Activated CD4-positive, alpha-beta memory T cell treated with anti-CD3 and anti-CD28 coated beads for 36 hours (primary cell): Measurements from ENCODE around the gene GPS1. TPM values are rescaled to one million over a fixed set of nuclear protein-coding genes. Genes with fewer than 3 reads are reported as not detected.
A peak's percentile ranks its signal among the peaks of the same experiment; 100 is the strongest.

ENCODE experiments used
- CTCF ChIA-PET: fragments of 350-600 bp; sonication (Branson Sonifier 250); formaldehyde crosslinking; loops from one replicate; lab custom pipeline; 2021; ENCODE audit warnings: antibody characterized with exemption, inconsistent platforms; lab: Charles Lee
- POLR2A ChIA-PET: fragments of 350-600 bp; sonication (Branson Sonifier 250); formaldehyde crosslinking; loops from one replicate; lab custom pipeline; 2021; ENCODE audit warnings: antibody characterized with exemption; lab: Charles Lee
- DNase-seq: peaks from one replicate; pipeline ENCODE4 v3.0.0-alpha.2; 2020
- H3K27ac Mint-ChIP-seq: one replicate; pipeline ENCODE4 v1.8.0; 2021; ENCODE audit warnings: mixed read lengths
- H3K27me3 Mint-ChIP-seq: one replicate; pipeline ENCODE4 v1.8.0; 2021; ENCODE audit warnings: mixed read lengths
- H3K36me3 Mint-ChIP-seq: one replicate; pipeline ENCODE4 v1.8.0; 2021; ENCODE audit warnings: mixed read lengths
- H3K4me1 Mint-ChIP-seq: one replicate; pipeline ENCODE4 v1.8.0; 2021; ENCODE audit warnings: low read depth, mixed read lengths
- H3K4me3 Mint-ChIP-seq: one replicate; pipeline ENCODE4 v1.8.0; 2021; ENCODE audit warnings: mild to moderate bottlenecking, mixed read lengths
- H3K9me3 Mint-ChIP-seq: one replicate; pipeline ENCODE4 v1.8.0; 2021; ENCODE audit warnings: mixed read lengths
- intact Hi-C: fragments of 100-400 bp; cut with micrococcal nuclease; formaldehyde crosslinking; loops from one replicate; pipeline ENCODE4 v1.15.1; 2023
- total RNA-seq, 2 experiments: library from RNA; stranded (reverse); gene quantifications; one replicate each; pipeline ENCODE4 v1.2.3, GENCODE V29; 2021

Gene GPS1
- total RNA-seq, 2 experiments from 2014 or later = 86.8 to 89.1 TPM

DNA sequence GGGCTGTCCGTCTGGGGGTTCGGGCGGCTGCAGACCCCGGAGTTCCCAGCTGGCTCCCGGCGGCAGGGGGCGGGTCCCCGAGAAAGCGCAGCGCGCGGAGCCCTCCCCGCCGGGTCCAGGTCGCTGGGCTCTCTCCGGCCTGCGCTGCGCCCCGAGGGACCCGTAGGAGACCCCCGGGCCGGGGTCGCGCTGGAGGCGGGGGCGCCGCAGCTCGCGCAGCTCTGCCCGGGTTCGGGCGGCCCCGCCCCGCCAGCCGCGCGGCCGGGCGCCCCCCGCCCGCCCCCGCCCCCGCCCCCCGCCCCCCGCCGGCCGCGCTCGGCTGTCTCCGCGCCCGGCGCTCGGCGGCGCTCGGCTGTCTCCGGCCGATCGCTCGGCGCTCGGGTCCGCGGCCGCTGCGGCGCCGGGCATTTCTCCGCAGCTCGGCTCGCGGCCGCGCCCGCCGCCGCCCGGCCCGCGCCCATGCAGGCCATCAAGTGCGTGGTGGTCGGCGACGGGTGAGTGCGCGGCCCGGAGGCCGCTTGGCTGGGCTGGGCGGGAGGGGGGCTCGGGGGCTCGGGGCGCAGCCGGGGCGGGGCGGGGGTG is 20.3 kb upstream of the GPS1 start, which contains the start of gene RAC3:
Gene RAC3 (plus strand): TSS at position 376 of the 582 bp plus-strand sequence. CDS start 84 bp downstream, at position 460.
- ChIA-PET CTCF (interaction anchor here (1.0 to 4.9 kb wide), 11 partner anchors 11 to 383 kb away, joined by 3 to 54 read pairs (median 4); partner anchors contain the start of genes CENPX, GPS1 and RFNG), POLR2A (no interaction called here)
- DNase-seq = no peak
- H3K9me3 Mint-ChIP-seq = no peaks in the 10 kb centered on the region
- H3K4me1 Mint-ChIP-seq = peaks cover 14% of the 10 kb centered on the region
- no peak within 1 kb of the TSS for H3K27ac Mint-ChIP-seq
- peak within 1 kb of the TSS; percentile 76 for H3K4me3 Mint-ChIP-seq
- no peaks in the 10 kb centered on the region for H3K27me3 Mint-ChIP-seq
- peaks cover 8% of the 10 kb centered on the region for H3K36me3 Mint-ChIP-seq
- intact Hi-C loops = loop anchor here (2.0 to 10.0 kb wide), 2 partner anchors 67 to 383 kb away; partner anchors contain the start of genes FASN, HEXD and OGFOD3

DNA sequence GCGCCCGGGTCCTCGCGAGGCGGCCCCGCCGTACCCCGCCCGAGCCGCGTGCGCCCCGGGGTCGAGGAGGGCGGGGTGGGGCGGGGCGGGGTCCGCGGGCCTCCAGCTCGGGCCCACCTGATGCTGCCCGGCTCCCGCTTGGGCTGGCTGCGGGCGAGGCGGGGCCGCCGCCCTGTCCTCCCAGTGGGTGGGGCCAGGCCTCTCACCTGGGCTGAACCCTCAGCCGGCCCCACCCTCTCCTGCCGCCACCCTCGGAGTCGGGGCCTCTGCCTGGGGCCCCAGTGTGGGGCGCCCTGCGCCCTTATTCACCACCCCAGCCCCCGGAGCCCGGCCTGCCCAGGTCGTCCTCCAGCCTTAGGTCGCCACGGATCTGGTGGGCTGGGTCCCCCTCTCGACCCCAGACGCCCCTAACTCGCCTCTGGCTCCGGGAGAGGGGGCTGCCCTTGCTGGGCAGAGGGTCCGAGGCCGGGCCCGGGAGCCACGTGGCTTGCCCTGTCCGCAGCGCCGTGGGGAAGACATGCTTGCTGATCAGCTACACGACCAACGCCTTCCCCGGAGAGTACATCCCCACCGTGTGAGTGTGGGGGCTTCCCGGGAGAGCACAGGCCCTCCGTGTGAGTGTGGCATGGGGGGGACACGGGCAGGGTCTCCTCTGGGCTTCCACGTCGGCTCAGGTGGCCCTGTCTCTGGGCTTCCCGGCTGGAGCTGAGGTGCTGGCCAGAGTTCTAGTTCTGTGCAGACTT is 19.6 kb upstream of the GPS1 start:
- DNase-seq = peak; percentile 60
- Mint-ChIP-seq H3K9me3 (no peaks in the 10 kb centered on the region), H3K27me3 (no peaks in the 10 kb centered on the region), H3K4me3 (peak overlapping the region; percentile 43), H3K4me1 (peaks cover 19% of the 10 kb centered on the region), H3K27ac (no peak overlapping the region), H3K36me3 (peaks cover 8% of the 10 kb centered on the region)
- intact Hi-C loops = loop anchor here (2.0 to 10.0 kb wide), 2 partner anchors 67 to 383 kb away; partner anchors contain the start of genes FASN, HEXD and OGFOD3
- ChIA-PET CTCF (interaction anchor here (0.5 to 4.9 kb wide), 5 partner anchors 11 to 421 kb away, joined by 3 to 54 read pairs (median 4); partner anchors contain the start of gene CENPX), POLR2A (no interaction called here)

GRCh38 chr17:82033359-82034085 is 18.2 kb upstream of the GPS1 start:
- CTCF ChIA-PET = interaction anchor here (1.1 to 1.3 kb wide), 2 partner anchors 14 to 74 kb away, joined by 3 to 4 read pairs; no protein-coding TSS in a partner anchor
- no peaks in the 10 kb centered on the region for H3K9me3 Mint-ChIP-seq
- intact Hi-C loops = loop anchor here (10.0 kb wide), 1 partner anchor 381 kb away; the partner anchor contains the start of genes HEXD and OGFOD3

DNA sequence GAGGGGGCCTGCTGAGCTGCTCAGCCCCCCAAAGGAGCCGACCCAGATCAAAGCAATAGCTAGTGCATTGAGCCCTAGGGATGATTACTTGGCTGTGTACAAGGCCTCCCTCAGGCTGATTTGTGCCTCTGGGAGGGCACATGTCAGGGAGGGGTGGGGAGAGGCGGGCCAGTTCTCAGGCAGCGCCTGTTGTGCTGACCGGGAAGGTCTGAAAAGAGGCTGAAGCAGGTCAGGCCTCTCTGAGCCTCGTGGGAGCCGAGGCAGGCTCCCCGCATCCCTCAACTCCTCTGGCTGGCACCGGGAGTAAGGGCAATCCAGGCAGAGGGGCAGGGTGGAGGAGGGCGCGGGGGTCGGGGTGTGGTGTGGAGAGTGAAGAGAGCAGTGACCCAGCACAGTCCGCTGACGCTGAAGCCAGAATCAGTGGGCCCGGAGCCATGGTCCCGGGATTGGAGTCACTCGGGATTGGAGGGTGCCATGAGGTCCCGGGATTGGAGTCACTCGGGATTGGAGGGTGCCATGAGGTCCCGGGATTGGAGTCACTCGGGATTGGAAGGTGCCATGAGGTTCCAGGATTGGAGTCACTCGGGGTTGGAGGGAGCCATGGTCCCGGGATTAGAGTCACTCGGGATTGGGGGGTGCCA is 17.2 kb upstream of the GPS1 start:
- no peak overlapping the region for H3K27ac Mint-ChIP-seq
- intact Hi-C loops = loop anchor here (10.0 kb wide), 1 partner anchor 380 kb away; the partner anchor contains the start of genes HEXD and OGFOD3
- peaks cover 25% of the 10 kb centered on the region for H3K4me1 Mint-ChIP-seq
- peaks cover 8% of the 10 kb centered on the region for H3K36me3 Mint-ChIP-seq
- H3K27me3 Mint-ChIP-seq = no peaks in the 10 kb centered on the region
- no peaks in the 10 kb centered on the region for H3K9me3 Mint-ChIP-seq
- CTCF ChIA-PET = interaction anchor here (0.6 to 1.6 kb wide), 2 partner anchors 37 to 75 kb away, joined by 3 to 5 read pairs; no protein-coding TSS in a partner anchor
- H3K4me3 Mint-ChIP-seq = no peak overlapping the region
- POLR2A ChIA-PET = no interaction called here
- DNase-seq = no peak

More at GRCh38 chr17:82033359-82034085, 18.2 kb upstream of the GPS1 start:
- H3K27me3 Mint-ChIP-seq = no peaks in the 10 kb centered on the region
- H3K36me3 Mint-ChIP-seq = peaks cover 8% of the 10 kb centered on the region
- peaks cover 24% of the 10 kb centered on the region for H3K4me1 Mint-ChIP-seq
- no peak overlapping the region for H3K27ac Mint-ChIP-seq
- no peak overlapping the region for H3K4me3 Mint-ChIP-seq
- DNase-seq = no peak
- POLR2A ChIA-PET = no interaction called here

DNA sequence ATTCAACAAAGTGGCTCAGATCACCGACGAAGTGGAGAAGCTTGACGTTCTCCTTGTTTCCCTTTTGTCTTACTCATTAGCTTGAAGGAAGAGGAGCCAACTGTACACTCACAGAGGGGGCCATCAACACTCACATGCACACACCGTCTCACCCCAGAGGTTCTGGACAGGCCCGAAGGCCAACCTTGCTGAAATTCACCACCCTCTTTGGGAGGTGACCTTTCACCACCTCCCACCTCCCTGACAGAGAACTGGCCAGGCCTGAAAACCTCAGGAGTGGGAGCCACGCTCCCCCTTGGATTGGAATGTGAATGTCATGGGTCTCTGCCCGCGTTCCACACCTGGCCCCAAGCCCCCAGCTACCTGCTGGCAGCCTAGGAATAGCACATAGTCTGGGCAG is 16.2 kb upstream of the GPS1 start:
- H3K4me1 Mint-ChIP-seq = peaks cover 21% of the 10 kb centered on the region
- H3K36me3 Mint-ChIP-seq = peaks cover 7% of the 10 kb centered on the region
- no peak overlapping the region for H3K27ac Mint-ChIP-seq
- no peaks in the 10 kb centered on the region for H3K9me3 Mint-ChIP-seq
- CTCF ChIA-PET = interaction anchor here (0.8 to 1.6 kb wide), 3 partner anchors 75 to 119 kb away, joined by 3 to 5 read pairs (median 3); no protein-coding TSS in a partner anchor
- peak overlapping the region; percentile 1 for H3K4me3 Mint-ChIP-seq
- H3K27me3 Mint-ChIP-seq = no peaks in the 10 kb centered on the region
- POLR2A ChIA-PET = interaction anchor here (1.3 kb wide), 1 partner anchor 30 kb away, joined by 5 read pairs; the partner anchor contains the start of gene DUS1L
- DNase-seq = no peak
- intact Hi-C loops = loop anchor here (10.0 kb wide), 1 partner anchor 379 kb away; the partner anchor contains the start of genes HEXD and OGFOD3

GRCh38 chr17:82035956-82036633 is 15.6 kb upstream of the GPS1 start:
- peak overlapping the region; percentile 83 for H3K4me3 Mint-ChIP-seq
- POLR2A ChIA-PET = interaction anchor here (1.3 kb wide), 1 partner anchor 29 kb away, joined by 5 read pairs; the partner anchor contains the start of gene DUS1L

DNA sequence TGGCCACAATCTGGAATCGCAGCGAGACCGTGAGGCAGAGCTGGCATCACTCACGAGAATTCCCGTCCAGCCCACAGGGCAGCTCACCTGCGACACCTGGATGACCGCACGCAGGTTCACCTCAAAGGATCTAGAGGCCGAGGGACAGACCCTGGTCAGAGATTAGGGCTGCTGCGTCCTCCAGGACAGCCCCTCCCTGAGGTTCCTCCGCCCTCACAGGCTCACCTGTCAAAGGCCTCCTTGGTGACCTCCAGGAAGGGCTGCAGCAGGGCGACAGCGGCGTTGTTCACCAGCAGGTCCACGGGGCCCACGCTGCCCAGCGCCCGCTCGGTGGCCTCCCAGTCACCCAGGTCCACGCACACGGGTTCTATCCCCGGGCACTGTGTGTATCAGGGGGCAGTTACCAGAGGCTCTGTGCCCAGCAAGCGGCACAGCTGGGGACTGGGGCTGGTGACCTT is 15.0 kb upstream of the GPS1 start:
- CTCF ChIA-PET = interaction anchor here (0.6 to 2.8 kb wide), 6 partner anchors 14 to 117 kb away, joined by 3 to 21 read pairs (median 3); partner anchors contain the start of genes CENPX and LRRC45
- H3K27ac Mint-ChIP-seq = no peak overlapping the region
- POLR2A ChIA-PET = no interaction called here
- peaks cover 6% of the 10 kb centered on the region for H3K36me3 Mint-ChIP-seq
- no peaks in the 10 kb centered on the region for H3K9me3 Mint-ChIP-seq
- DNase-seq = no peak
- H3K4me3 Mint-ChIP-seq = peak overlapping the region; percentile 83
- peaks cover 19% of the 10 kb centered on the region for H3K4me1 Mint-ChIP-seq
- no peaks in the 10 kb centered on the region for H3K27me3 Mint-ChIP-seq
- intact Hi-C loops = loop anchor here (2.0 to 10.0 kb wide), 2 partner anchors 14 to 378 kb away; partner anchors contain the start of genes CENPX, HEXD, LRRC45 and OGFOD3

More at GRCh38 chr17:82035956-82036633, 15.6 kb upstream of the GPS1 start:
- DNase-seq = no peak
- intact Hi-C loops = loop anchor here (2.0 to 10.0 kb wide), 2 partner anchors 13 to 379 kb away; partner anchors contain the start of genes CENPX, HEXD, LRRC45 and OGFOD3
- CTCF ChIA-PET = interaction anchor here (0.6 to 1.6 kb wide), 6 partner anchors 13 to 118 kb away, joined by 3 to 5 read pairs (median 3); partner anchors contain the start of genes CENPX and LRRC45
- Mint-ChIP-seq H3K27me3 (no peaks in the 10 kb centered on the region), H3K4me1 (peaks cover 19% of the 10 kb centered on the region), H3K36me3 (peaks cover 6% of the 10 kb centered on the region), H3K9me3 (no peaks in the 10 kb centered on the region), H3K27ac (no peak overlapping the region)

DNA sequence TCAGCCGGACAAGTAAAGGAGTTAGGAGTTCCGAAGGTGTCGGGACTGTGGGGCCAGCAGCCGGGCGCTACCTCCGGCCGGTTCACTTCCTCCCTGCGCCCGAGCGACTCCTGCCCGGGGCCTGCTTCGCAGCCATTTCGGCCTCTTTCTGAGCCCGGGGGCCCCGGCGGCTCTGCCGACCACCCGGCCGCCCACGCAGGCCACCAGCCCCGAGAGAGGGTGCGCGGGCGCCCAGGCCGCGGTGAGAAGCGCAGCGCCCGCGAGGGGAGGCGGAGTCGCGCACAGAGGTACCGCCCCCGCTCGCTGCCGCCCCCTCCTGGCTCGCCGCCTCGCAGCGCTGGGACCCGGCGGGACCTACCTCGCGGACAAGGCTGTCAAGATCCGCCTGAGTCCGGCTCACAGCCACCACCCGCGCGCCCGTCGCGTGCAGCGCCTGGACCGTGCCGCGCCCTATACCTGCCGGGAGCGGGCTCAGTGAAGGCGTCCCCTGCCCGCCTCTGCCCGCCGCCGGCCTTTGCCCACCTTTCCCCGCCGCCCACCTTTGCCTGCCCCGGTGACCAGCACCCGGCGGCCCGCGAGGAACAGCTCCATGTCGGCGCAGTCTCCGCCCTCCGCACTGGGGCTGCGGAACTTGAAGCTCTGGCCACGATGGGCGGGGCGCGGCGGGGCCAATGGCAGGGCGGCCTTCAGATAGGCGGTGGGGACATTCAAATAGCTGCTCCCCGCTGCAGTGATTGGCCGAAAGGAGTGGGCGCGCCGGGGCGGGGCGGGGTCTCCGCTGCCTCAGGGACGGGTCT is 14.4 kb upstream of the GPS1 start, which contains the start of gene DCXR:
Gene DCXR (minus strand): TSS at position 606 of the 797 bp plus-strand sequence. CDS start 15 bp downstream, at position 591.
- H3K4me1 Mint-ChIP-seq = peaks cover 19% of the 10 kb centered on the region
- peaks cover 6% of the 10 kb centered on the region for H3K36me3 Mint-ChIP-seq
- CTCF ChIA-PET = interaction anchor here (0.6 to 2.8 kb wide), 23 partner anchors 8 to 199 kb away, joined by 3 to 21 read pairs (median 4); partner anchors contain the start of genes CENPX, LRRC45 and MAFG
- no peaks in the 10 kb centered on the region for H3K27me3 Mint-ChIP-seq
- peak within 1 kb of the TSS; percentile 88 for H3K27ac Mint-ChIP-seq
- H3K4me3 Mint-ChIP-seq = peak within 1 kb of the TSS; percentile 83
- H3K9me3 Mint-ChIP-seq = no peaks in the 10 kb centered on the region
- POLR2A ChIA-PET = interaction anchor here (0.7 to 1.1 kb wide), 9 partner anchors 13 to 100 kb away, joined by 3 to 9 read pairs (median 4); partner anchors contain the start of genes CENPX, DUS1L, GPS1 and LRRC45
- intact Hi-C loops = loop anchor here (2.0 to 10.0 kb wide), 2 partner anchors 14 to 378 kb away; partner anchors contain the start of genes CENPX, HEXD, LRRC45 and OGFOD3
- DNase-seq = peak; percentile 97

GRCh38 chr17:82037889-82038195 is 13.9 kb upstream of the GPS1 start:
- no peak for DNase-seq
- Mint-ChIP-seq H3K9me3 (no peaks in the 10 kb centered on the region), H3K4me3 (peak overlapping the region; percentile 83), H3K36me3 (peaks cover 6% of the 10 kb centered on the region), H3K4me1 (peaks cover 18% of the 10 kb centered on the region), H3K27ac (peak overlapping the region; percentile 88), H3K27me3 (no peaks in the 10 kb centered on the region)
- POLR2A ChIA-PET = interaction anchor here (0.7 to 1.1 kb wide), 9 partner anchors 12 to 100 kb away, joined by 3 to 9 read pairs (median 4); partner anchors contain the start of genes CENPX, DUS1L, GPS1 and LRRC45
- CTCF ChIA-PET = interaction anchor here (0.6 to 2.8 kb wide), 20 partner anchors 8 to 198 kb away, joined by 3 to 21 read pairs (median 4); partner anchors contain the start of genes CENPX, LRRC45 and MAFG
- intact Hi-C loops = loop anchor here (2.0 to 10.0 kb wide), 2 partner anchors 15 to 377 kb away; partner anchors contain the start of genes CENPX, HEXD, LRRC45 and OGFOD3
